Peyer's patch (tissue), 4 donors: Measurements from ENCODE around the gene ATP5PB. TPM values are rescaled to one million over a fixed set of nuclear protein-coding genes. Genes with fewer than 3 reads are reported as not detected.

Experiments used
- DNase-seq, 3 donors: peaks; one replicate each; pipeline ENCODE4 v3.0.0-alpha.2; 2017 to 2019
- H3K27ac ChIP-seq, 4 donors: fragments of 200-600 bp; sonication (generic); one replicate each; pipeline ENCODE4 v1.5.1; 2016 to 2019
- H3K27me3 ChIP-seq, 2 donors: fragments of 200-600 bp; sonication (generic); one replicate each; pipeline ENCODE4 v1.5.1; 2019
- H3K36me3 ChIP-seq, 3 donors: fragments of 200-600 bp; sonication (generic); one replicate each; pipeline ENCODE4 v1.5.1; 2016 to 2019
- H3K4me1 ChIP-seq, 4 donors: fragments of 200-600 bp; sonication (generic); one replicate each; pipeline ENCODE4 v1.5.1; 2016 to 2019
- H3K4me3 ChIP-seq, 4 donors: fragments of 200-600 bp; sonication (generic); 1 replicate in 3 of 4; 2 replicates in 1 of 4; pipeline ENCODE4 v1.5.1; 2016 to 2019; ENCODE audit warnings: mild to moderate bottlenecking in 1 of 4
- H3K9me3 ChIP-seq, 4 donors: fragments of 200-600 bp; sonication (generic); one replicate each; pipeline ENCODE4 v1.5.1; 2016 to 2019; ENCODE audit warnings: mild to moderate bottlenecking in 1 of 4
- POLR2A ChIP-seq, 2 donors: fragments of 450-650 bp; IDR thresholded peaks; one replicate each; pipeline ENCODE4 v1.5.1; 2017; ENCODE audit warnings: antibody characterized with exemption in 2 of 2, mild to moderate bottlenecking in 2 of 2, moderate library complexity in 2 of 2
- total RNA-seq, 4 donors: library from RNA; depleted of rRNA; stranded (reverse); fragments of >200 nt; gene quantifications; one replicate each; pipeline ENCODE4 v1.1.0, GENCODE V29; 2016
- TF ChIP-seq, protein P1 (sequence below), 6 experiments: fragments of 450-650 bp in 4 of 6; fragments of 200-600 bp in 2 of 6; sonication (generic) in 1 of 6; IDR thresholded peaks; one replicate each; pipeline ENCODE4 v1.5.1; 2017 to 2019; ENCODE audit warnings: antibody characterized with exemption in 6 of 6, mild to moderate bottlenecking in 3 of 6, moderate library complexity in 1 of 6

Gene ATP5PB
- total RNA-seq, 4 donors from 2014 or later, result 86.6 to 271 (median 136) TPM

DNA sequence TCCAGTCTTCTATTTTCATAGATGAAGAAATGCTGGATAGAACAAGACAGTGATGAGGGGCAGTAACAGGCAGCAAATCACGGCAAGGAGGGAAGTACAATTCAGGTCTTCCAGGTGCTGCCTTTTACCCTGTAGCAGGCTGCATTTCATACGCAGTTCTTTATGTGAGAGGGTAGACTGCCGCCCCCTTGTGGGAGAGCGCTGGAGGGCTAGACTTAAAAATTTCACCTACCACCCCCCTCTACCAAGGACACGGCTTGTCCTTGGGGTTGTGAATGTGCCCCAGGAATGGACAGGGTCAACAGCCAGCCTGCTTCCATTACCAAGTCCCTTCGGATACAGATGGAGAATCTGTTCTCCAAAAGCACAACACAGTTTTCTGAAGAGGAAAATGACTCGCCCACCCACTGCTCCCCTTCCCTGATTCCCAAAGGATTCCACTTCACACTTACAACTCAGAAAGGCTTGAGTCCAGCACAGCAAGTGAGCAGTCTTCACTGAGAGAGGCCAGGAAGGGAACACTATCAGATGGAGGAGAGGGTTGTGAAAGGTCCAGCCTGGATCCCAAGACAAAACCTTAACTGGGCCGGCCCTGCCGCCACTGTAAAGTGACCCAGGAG, 7.6 kb upstream of the ATP5PB start:
- H3K9me3 ChIP-seq, result no peaks in the 10 kb centered on the region
- no peak for TF ChIP-seq POLR2A (IDR thresholded peaks at IDR 0.05)
- TF ChIP-seq, protein P1, sequence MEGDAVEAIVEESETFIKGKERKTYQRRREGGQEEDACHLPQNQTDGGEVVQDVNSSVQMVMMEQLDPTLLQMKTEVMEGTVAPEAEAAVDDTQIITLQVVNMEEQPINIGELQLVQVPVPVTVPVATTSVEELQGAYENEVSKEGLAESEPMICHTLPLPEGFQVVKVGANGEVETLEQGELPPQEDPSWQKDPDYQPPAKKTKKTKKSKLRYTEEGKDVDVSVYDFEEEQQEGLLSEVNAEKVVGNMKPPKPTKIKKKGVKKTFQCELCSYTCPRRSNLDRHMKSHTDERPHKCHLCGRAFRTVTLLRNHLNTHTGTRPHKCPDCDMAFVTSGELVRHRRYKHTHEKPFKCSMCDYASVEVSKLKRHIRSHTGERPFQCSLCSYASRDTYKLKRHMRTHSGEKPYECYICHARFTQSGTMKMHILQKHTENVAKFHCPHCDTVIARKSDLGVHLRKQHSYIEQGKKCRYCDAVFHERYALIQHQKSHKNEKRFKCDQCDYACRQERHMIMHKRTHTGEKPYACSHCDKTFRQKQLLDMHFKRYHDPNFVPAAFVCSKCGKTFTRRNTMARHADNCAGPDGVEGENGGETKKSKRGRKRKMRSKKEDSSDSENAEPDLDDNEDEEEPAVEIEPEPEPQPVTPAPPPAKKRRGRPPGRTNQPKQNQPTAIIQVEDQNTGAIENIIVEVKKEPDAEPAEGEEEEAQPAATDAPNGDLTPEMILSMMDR (IDR thresholded peaks at IDR 0.05), result peak; percentile 20 to 61 (median 34)
- H3K36me3 ChIP-seq, result peaks cover 0 to 70% (median 0%) of the 10 kb centered on the region in 3 donors
- H3K27me3 ChIP-seq, result no peaks in the 10 kb centered on the region
- DNase-seq, result peak in 2 of 3 donors; percentile 73 to 77
- peaks cover 0 to 7% (median 0%) of the 10 kb centered on the region in 4 donors for H3K4me1 ChIP-seq
- H3K4me3 ChIP-seq, result no peak overlapping the region
- H3K27ac ChIP-seq, result peak overlapping the region in 1 of 4 donors; percentile 1

DNA sequence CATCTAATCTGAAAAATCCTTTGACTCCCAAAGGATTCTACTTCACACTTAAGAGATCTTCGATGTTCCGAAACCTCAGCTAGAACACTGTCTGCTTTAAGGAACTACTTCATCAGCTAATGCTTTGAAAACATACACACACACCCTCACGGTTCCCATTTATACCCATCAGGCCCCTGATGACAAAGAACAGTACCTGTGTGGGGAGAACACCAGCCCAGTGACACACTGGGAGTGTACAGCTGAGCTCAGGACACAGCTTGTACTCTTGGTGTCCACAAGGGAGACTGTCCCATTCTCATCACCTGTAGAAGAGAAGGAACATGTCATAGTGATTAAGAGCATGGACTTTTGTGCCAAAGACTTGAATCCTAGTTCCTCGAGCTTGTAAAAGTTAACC, 6.8 kb upstream of the ATP5PB start:
- H3K36me3 ChIP-seq, result peaks cover 0 to 67% (median 0%) of the 10 kb centered on the region in 3 donors
- H3K4me1 ChIP-seq, result peaks cover 0 to 11% (median 0%) of the 10 kb centered on the region in 4 donors
- no peaks in the 10 kb centered on the region for H3K9me3 ChIP-seq
- no peak overlapping the region for H3K27ac ChIP-seq
- DNase-seq, result no peak
- H3K27me3 ChIP-seq, result no peaks in the 10 kb centered on the region
- TF ChIP-seq, protein P1 (IDR thresholded peaks at IDR 0.05), result no peak
- TF ChIP-seq POLR2A (IDR thresholded peaks at IDR 0.05), result no peak
- no peak overlapping the region for H3K4me3 ChIP-seq

DNA sequence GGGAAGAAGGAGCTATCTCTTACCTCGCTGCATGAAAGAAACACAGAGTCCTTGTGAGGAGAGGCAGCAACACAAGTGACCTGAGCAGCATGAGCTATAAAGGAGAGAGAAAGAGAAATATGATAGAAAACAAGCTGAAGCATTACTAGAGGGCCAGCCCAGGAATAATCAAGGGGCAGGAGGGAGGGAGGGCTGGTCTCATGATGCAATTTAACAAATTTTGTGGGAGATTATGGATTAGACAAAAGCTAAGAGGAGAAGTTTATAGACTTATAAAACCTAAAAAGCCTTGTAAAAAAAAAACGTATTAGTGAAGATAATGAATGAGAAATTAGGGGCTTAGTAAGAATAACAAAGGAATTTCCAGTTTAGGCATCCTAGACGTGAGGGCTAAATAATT, 5.2 kb upstream of the ATP5PB start:
- Histone ChIP-seq H3K4me1 (peaks cover 0 to 21% (median 2%) of the 10 kb centered on the region in 4 donors), H3K27ac (no peak overlapping the region), H3K27me3 (no peaks in the 10 kb centered on the region), H3K36me3 (peaks cover 0 to 52% (median 0%) of the 10 kb centered on the region in 3 donors), H3K9me3 (no peaks in the 10 kb centered on the region), H3K4me3 (no peak overlapping the region)
- DNase-seq, result no peak
- no peak for TF ChIP-seq POLR2A (IDR thresholded peaks at IDR 0.05)
- TF ChIP-seq, protein P1 (IDR thresholded peaks at IDR 0.05), result no peak

DNA sequence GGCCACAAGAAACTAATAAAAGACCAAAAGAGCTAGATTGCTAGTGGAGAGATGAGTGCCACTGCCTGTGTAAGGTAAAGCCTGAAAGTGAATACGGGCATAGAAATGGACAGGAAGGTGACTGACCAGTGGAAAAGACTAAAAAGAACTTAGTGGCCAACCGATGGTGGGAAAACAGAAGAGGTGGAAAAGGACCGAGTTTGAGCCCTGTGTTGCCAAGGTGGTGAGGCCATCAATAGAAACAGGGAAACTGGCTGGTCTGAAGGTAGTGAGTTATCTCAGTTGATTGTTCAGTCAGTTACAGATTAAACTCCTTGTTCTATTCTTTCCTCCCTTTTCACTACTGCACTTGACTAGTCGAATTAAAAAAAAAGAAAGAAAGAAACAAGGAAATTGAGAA, 2.7 kb upstream of the ATP5PB start:
- TF ChIP-seq POLR2A (IDR thresholded peaks at IDR 0.05), result no peak
- TF ChIP-seq, protein P1 (IDR thresholded peaks at IDR 0.05), result no peak
- no peak overlapping the region for H3K27ac ChIP-seq
- H3K36me3 ChIP-seq, result peaks cover 0 to 27% (median 0%) of the 10 kb centered on the region in 3 donors
- H3K4me1 ChIP-seq, result peaks cover 0 to 39% (median 4%) of the 10 kb centered on the region in 4 donors
- H3K4me3 ChIP-seq, result peak overlapping the region in 1 of 4 donors; percentile 9
- H3K27me3 ChIP-seq, result no peaks in the 10 kb centered on the region
- no peaks in the 10 kb centered on the region for H3K9me3 ChIP-seq
- DNase-seq, result no peak

DNA sequence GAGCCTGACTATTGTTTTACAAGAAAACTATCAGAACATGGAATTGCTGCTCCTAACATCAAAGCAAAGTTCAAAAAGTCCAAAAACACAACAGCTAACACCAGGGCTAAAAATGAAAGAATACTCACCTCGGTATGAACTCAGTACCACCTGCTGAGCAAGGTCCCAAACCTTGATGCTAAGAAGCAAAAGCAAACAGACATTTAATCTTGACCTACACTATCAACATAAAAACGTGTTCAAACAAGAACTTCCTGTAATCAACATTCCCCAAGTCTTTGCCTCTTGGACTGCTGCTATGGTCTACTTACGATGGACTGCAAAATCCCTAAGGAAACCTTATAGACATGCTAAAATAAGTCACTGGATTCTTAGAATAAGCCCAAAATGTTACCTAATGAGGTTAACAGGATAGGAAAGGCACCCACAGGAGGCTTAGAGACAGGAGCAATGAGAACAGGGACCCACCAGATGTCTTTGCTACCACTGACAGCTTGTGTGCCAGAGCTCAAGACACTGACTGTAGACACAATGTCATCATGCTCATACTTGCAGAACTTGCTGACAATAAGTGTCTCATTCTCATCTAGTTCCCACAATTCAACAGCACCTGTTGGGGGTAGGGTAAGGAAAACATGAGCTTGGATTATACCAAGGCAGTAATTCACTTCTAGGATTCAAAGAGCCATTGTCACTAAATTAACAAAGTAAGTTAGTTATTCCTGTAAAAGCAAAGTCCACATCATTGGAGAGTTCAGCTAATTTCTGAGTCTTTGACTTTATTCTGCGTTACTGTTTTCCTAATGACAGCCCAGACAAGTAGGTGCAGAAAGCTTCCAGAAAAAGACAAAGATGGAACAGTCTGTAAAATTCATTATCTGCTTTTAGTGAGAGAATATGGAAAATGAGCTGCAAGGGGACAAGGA, 2.0 kb upstream of the ATP5PB start:
- Histone ChIP-seq H3K27me3 (no peaks in the 10 kb centered on the region), H3K4me1 (peaks cover 0 to 46% (median 4%) of the 10 kb centered on the region in 4 donors), H3K4me3 (peak overlapping the region in 2 of 4 donors; percentile 78 to 97), H3K9me3 (no peaks in the 10 kb centered on the region), H3K27ac (peak overlapping the region in 1 of 4 donors; percentile 17), H3K36me3 (peaks cover 0 to 22% (median 0%) of the 10 kb centered on the region in 3 donors)
- TF ChIP-seq, protein P1 (IDR thresholded peaks at IDR 0.05), result no peak
- TF ChIP-seq POLR2A (IDR thresholded peaks at IDR 0.05), result no peak
- DNase-seq, result no peak
